NCI-H1092 (cell line): Measurements from ENCODE around the gene R3HDM2.

ENCODE experiments used
- DNase-seq: peaks from one replicate; lab custom pipeline; 2025; lab: John Stamatoyannopoulos, UW

Gene R3HDM2

GRCh38 chr12:57430931-57431566, at the start of gene R3HDM2:
Gene R3HDM2, minus strand, starts transcription at chr12:57431043. Its CDS starts 120,615 bp downstream, at chr12:57310428.
- peak; percentile 85 for DNase-seq

- no peak for DNase-seq
Observed at GRCh38 chr12:57479376-57480115, 48.7 kb upstream of the R3HDM2 start, which contains the start of gene ARHGAP9. Gene ARHGAP9, minus strand, starts transcription at chr12:57479866. Its CDS starts 460 bp downstream, at chr12:57479406.

- DNase-seq = no peak
Observed at GRCh38 chr12:57479043-57479375, 48.2 kb upstream of the R3HDM2 start.

- DNase-seq = no peak
Observed at GRCh38 chr12:57477710-57478681, 47.2 kb upstream of the R3HDM2 start.

GRCh38 chr12:57476993-57477709, 46.3 kb upstream of the R3HDM2 start:
- DNase-seq = no peak

- no peak for DNase-seq
Observed at GRCh38 chr12:57476162-57476992, 45.5 kb upstream of the R3HDM2 start.

- DNase-seq = no peak
Observed at GRCh38 chr12:57475271-57476161, 44.7 kb upstream of the R3HDM2 start.

- no peak for DNase-seq
Observed at GRCh38 chr12:57474862-57475261, 44.0 kb upstream of the R3HDM2 start.

- no peak for DNase-seq
Observed at GRCh38 chr12:57474430-57474829, 43.6 kb upstream of the R3HDM2 start.

- no peak for DNase-seq
Observed at GRCh38 chr12:57473886-57474285, 43.0 kb upstream of the R3HDM2 start.

- no peak for DNase-seq
Observed at GRCh38 chr12:57473392-57473791, 42.5 kb upstream of the R3HDM2 start.

- no peak for DNase-seq
Observed at GRCh38 chr12:57472391-57472790, 41.5 kb upstream of the R3HDM2 start.

GRCh38 chr12:57471661-57472060, 40.8 kb upstream of the R3HDM2 start:
- DNase-seq = no peak

- no peak for DNase-seq
Observed at GRCh38 chr12:57470970-57471656, 40.3 kb upstream of the R3HDM2 start.

- DNase-seq = no peak
Observed at GRCh38 chr12:57470286-57470969, 39.6 kb upstream of the R3HDM2 start.

GRCh38 chr12:57469296-57470164, 38.7 kb upstream of the R3HDM2 start:
- no peak for DNase-seq

- no peak for DNase-seq
Observed at GRCh38 chr12:57467915-57468314, 37.1 kb upstream of the R3HDM2 start.
